Activated CD8-positive, alpha-beta memory T cell treated with anti-CD3 and anti-CD28 coated beads, Interleukin-2, amount 50 U/mL, for 24 hours (primary cell): Measurements from ENCODE around the gene ABCF1.

Experiments used
- DNase-seq: peaks from one replicate; pipeline ENCODE4 v3.0.0-alpha.2; 2020; ENCODE audit errors: extremely low read depth

The ABCF1 gene

GRCh38 chr6:30626484-30627366, 55.5 kb downstream of the ABCF1 start, which contains the start of gene ATAT1:
ATAT1 (plus strand) TSS chr6:30626874.
- peak; percentile 73 for DNase-seq

GRCh38 chr6:30635834-30636233, 64.6 kb downstream of the ABCF1 start:
- no peak for DNase-seq

GRCh38 chr6:30640481-30640880, 69.2 kb downstream of the ABCF1 start:
- no peak for DNase-seq

- no peak for DNase-seq
These were observed 69.8 kb downstream of the ABCF1 start for GRCh38 chr6:30641048-30641447.
